Neural cell (in vitro differentiated cells): Measurements from ENCODE around the gene ZXDC. TPM values are rescaled to one million over a fixed set of nuclear protein-coding genes. Genes with fewer than 3 reads are reported as not detected.

Experiments used
- H2AFZ ChIP-seq: fragments of 200-600, 300-800 bp; sonication (generic), shearing (Covaris generic); 2 replicates; pipeline ENCODE4 v1.6.0; 2014; ENCODE audit warnings: low read depth, mild to moderate bottlenecking, antibody characterized with exemption, low read length, moderate library complexity
- H3F3A ChIP-seq: fragments of 200-600 bp; shearing (Covaris generic); 2 replicates; pipeline ENCODE4 v1.6.1; 2016; ENCODE audit warnings: mild to moderate bottlenecking, moderate library complexity, mixed read lengths, antibody characterized with exemption, low read length; ENCODE audit not compliant: insufficient read depth, poor library complexity, severe bottlenecking
- H3K27ac ChIP-seq: fragments of 200-600, 300-800 bp; sonication (generic), shearing (Covaris generic); 2 replicates; pipeline ENCODE4 v1.5.1; 2014; ENCODE audit warnings: mild to moderate bottlenecking, low read length, moderate library complexity
- H3K27me3 ChIP-seq: fragments of 300-800, 200-600 bp; sonication (generic), shearing (Covaris generic); 2 replicates; pipeline ENCODE4 v1.6.0; 2014; ENCODE audit warnings: mild to moderate bottlenecking, low read depth, low read length, moderate library complexity; ENCODE audit not compliant: insufficient read depth
- H3K36me3 ChIP-seq: fragments of 300-800, 200-600 bp; sonication (generic), shearing (Covaris generic); 2 replicates; pipeline ENCODE4 v1.5.1; 2014; ENCODE audit warnings: mild to moderate bottlenecking, antibody characterized with exemption, low read length, moderate library complexity; ENCODE audit not compliant: insufficient read depth
- H3K4me2 ChIP-seq: fragments of 300-800, 200-600 bp; sonication (generic), shearing (Covaris generic); 2 replicates; pipeline ENCODE4 v1.6.0; 2014; ENCODE audit warnings: mild to moderate bottlenecking, low read length
- H3K4me3 ChIP-seq: fragments of 300-800, 200-600 bp; sonication (generic), shearing (Covaris generic); 2 replicates; pipeline ENCODE4 v1.5.1; 2014; ENCODE audit warnings: mild to moderate bottlenecking, low read length, moderate library complexity
- H3K79me2 ChIP-seq: fragments of 200-600 bp; shearing (Covaris generic); replicated peaks from 2 replicates; pipeline ENCODE4 v1.6.0; 2014; ENCODE audit warnings: mild to moderate bottlenecking, low read length, moderate library complexity; ENCODE audit not compliant: insufficient read depth
- H3K9ac ChIP-seq: fragments of 300-800, 200-600 bp; sonication (generic), shearing (Covaris generic); 2 replicates; pipeline ENCODE4 v1.6.1; 2016; ENCODE audit warnings: mild to moderate bottlenecking, low read length, mixed read lengths
- H3K9me2 ChIP-seq: fragments of 200-600 bp; shearing (Covaris generic); 2 replicates; pipeline ENCODE4 v1.6.1; 2016; ENCODE audit warnings: mild to moderate bottlenecking, low read length, mixed read lengths; ENCODE audit not compliant: insufficient read depth
- H3K9me3 ChIP-seq: fragments of 200-600, 300-800 bp; sonication (generic), shearing (Covaris generic); 2 replicates; pipeline ENCODE4 v1.6.1; 2016; ENCODE audit warnings: mild to moderate bottlenecking, mixed run types, low read length, moderate library complexity, mixed read lengths
- H4K20me1 ChIP-seq: fragments of 200-600 bp; shearing (Covaris generic); 2 replicates; pipeline ENCODE4 v1.6.1; 2016; ENCODE audit warnings: mild to moderate bottlenecking, mixed run types; ENCODE audit not compliant: insufficient read depth
- CTCF ChIP-seq: fragments of 450-650 bp; IDR thresholded peaks from 2 replicates; pipeline ENCODE4 v1.5.1; 2014; ENCODE audit warnings: antibody characterized with exemption, mild to moderate bottlenecking, moderate library complexity; ENCODE audit not compliant: poor library complexity, severe bottlenecking
- EP300 ChIP-seq: fragments of 450-650 bp; conservative IDR thresholded peaks from 2 replicates; pipeline ENCODE4 v1.6.1; 2014; ENCODE audit warnings: antibody characterized with exemption, mild to moderate bottlenecking, moderate library complexity; ENCODE audit not compliant: poor library complexity, severe bottlenecking
- EZH2 ChIP-seq: fragments of 200-600, 300-800 bp; shearing (Covaris generic), sonication (generic); IDR thresholded peaks from 2 replicates; pipeline ENCODE4 v1.6.1; 2014; ENCODE audit warnings: antibody characterized with exemption, low read length, borderline replicate concordance, mild to moderate bottlenecking; ENCODE audit not compliant: insufficient read depth, poor library complexity, severe bottlenecking
- MXI1 ChIP-seq: fragments of 450-650 bp; conservative IDR thresholded peaks from 2 replicates; pipeline ENCODE4 v1.6.1; 2014; ENCODE audit warnings: antibody characterized with exemption, mild to moderate bottlenecking; ENCODE audit not compliant: poor library complexity, severe bottlenecking
- POLR2AphosphoS5 ChIP-seq: IDR thresholded peaks from 2 replicates; pipeline ENCODE4 v1.6.1; 2012
- RAD21 ChIP-seq: fragments of 450-650 bp; conservative IDR thresholded peaks from 2 replicates; pipeline ENCODE4 v1.6.1; 2014; ENCODE audit warnings: antibody characterized with exemption, mild to moderate bottlenecking, moderate library complexity
- REST ChIP-seq: IDR thresholded peaks from 2 replicates; pipeline ENCODE4 v1.6.1; 2012; ENCODE audit warnings: borderline replicate concordance
- SMC3 ChIP-seq: fragments of 450-650 bp; conservative IDR thresholded peaks from 2 replicates; pipeline ENCODE4 v1.6.1; 2014; ENCODE audit warnings: antibody characterized with exemption, mild to moderate bottlenecking, moderate library complexity; ENCODE audit not compliant: poor library complexity
- TAF1 ChIP-seq: IDR thresholded peaks from 2 replicates; pipeline ENCODE4 v1.6.1; 2012; ENCODE audit warnings: low read depth
- polyA plus RNA-seq: library from polyadenylated mRNA; depleted of rRNA; stranded (reverse); fragments of >200 nt; gene quantifications from 2 replicates; pipeline ENCODE4 v1.2.3, GENCODE V29; 2014

The ZXDC gene
- polyA plus RNA-seq, 1 donor from 2014 or later: 22.2 TPM

- peaks cover 27% of the 10 kb centered on the region for H3K79me2 ChIP-seq
- no peak overlapping the region for H3K9ac ChIP-seq
- no peaks in the 10 kb centered on the region for H3K9me2 ChIP-seq
- H4K20me1 ChIP-seq: peaks cover 3% of the 10 kb centered on the region
- H3K4me3 ChIP-seq: no peak overlapping the region
- no peak overlapping the region for H3K27ac ChIP-seq
- peaks cover 5% of the 10 kb centered on the region for H3K36me3 ChIP-seq
- H3F3A ChIP-seq: no peaks in the 10 kb centered on the region
- no peak for TF ChIP-seq SMC3
- TF ChIP-seq RAD21: no peak
- H3K27me3 ChIP-seq: no peaks in the 10 kb centered on the region
- H2AFZ ChIP-seq: no peak overlapping the region
- no peaks in the 10 kb centered on the region for H3K9me3 ChIP-seq
- H3K4me2 ChIP-seq: no peak overlapping the region
Measured at GRCh38 chr3:126465928-126466544, 9.7 kb downstream of the ZXDC start.

GRCh38 chr3:126464997-126465396, 10.7 kb downstream of the ZXDC start:
- Histone ChIP-seq H3K4me2 (no peak overlapping the region), H3K79me2 (peaks cover 23% of the 10 kb centered on the region), H3K27me3 (no peaks in the 10 kb centered on the region), H3K4me3 (no peak overlapping the region), H3K27ac (no peak overlapping the region), H2AFZ (no peak overlapping the region), H3K9me2 (no peaks in the 10 kb centered on the region), H4K20me1 (peaks cover 9% of the 10 kb centered on the region), H3F3A (no peaks in the 10 kb centered on the region), H3K9ac (no peak overlapping the region), H3K9me3 (no peaks in the 10 kb centered on the region), H3K36me3 (peaks cover 5% of the 10 kb centered on the region)
- TF ChIP-seq POLR2AphosphoS5: no peak
- no peak for TF ChIP-seq EZH2
- no peak for TF ChIP-seq RAD21
- TF ChIP-seq MXI1: no peak
- no peak for TF ChIP-seq TAF1
- no peak for TF ChIP-seq CTCF
- TF ChIP-seq EP300: no peak
- no peak for TF ChIP-seq SMC3
- TF ChIP-seq REST: no peak
